Thoracic aorta (tissue), 2 donors: ENCODE measurements around the gene DISP3. TPM values are rescaled to one million over a fixed set of nuclear protein-coding genes. Genes with fewer than 3 reads are reported as not detected.

Source experiments
- ATAC-seq: fragments of 150-250 bp; one replicate; pipeline ENCODE4 v1.8.0; 2017; ENCODE audit warnings: low read depth; ENCODE audit not compliant: insufficient number of reproducible peaks, low FRiP score
- DNase-seq: peaks from one replicate; pipeline ENCODE4 v3.0.0-alpha.2; 2020; ENCODE audit warnings: low spot score
- H3K27ac ChIP-seq, 2 donors: fragments of 200-600 bp; sonication (generic); 1 replicate in 1 of 2; 2 replicates in 1 of 2; pipeline ENCODE4 v1.5.1; 2016; ENCODE audit warnings: mild to moderate bottlenecking in 2 of 2, moderate library complexity in 2 of 2
- H3K27me3 ChIP-seq: fragments of 200-600 bp; sonication (generic); replicated peaks from 2 replicates; pipeline ENCODE4 v1.6.0; 2016; ENCODE audit warnings: mild to moderate bottlenecking; ENCODE audit not compliant: insufficient read depth
- H3K36me3 ChIP-seq: fragments of 200-600 bp; sonication (generic); one replicate; pipeline ENCODE4 v1.5.1; 2016
- H3K4me1 ChIP-seq, 2 donors: fragments of 200-600 bp; sonication (generic); 1 replicate in 1 of 2; 2 replicates in 1 of 2; pipeline versions ENCODE4 v1.5.1 to v1.6.0; 2016; ENCODE audit warnings: low read depth in 2 of 2, mild to moderate bottlenecking in 1 of 2; ENCODE audit not compliant: control insufficient read depth in 1 of 2
- H3K4me3 ChIP-seq: fragments of 200-600 bp; sonication (generic); 2 replicates; pipeline ENCODE4 v1.5.1; 2016; ENCODE audit warnings: mild to moderate bottlenecking
- H3K9me3 ChIP-seq: fragments of 200-600 bp; sonication (generic); 2 replicates; pipeline ENCODE4 v1.5.1; 2016
- CTCF ChIP-seq: fragments of 200-600 bp; sonication (generic); IDR thresholded peaks from one replicate; pipeline ENCODE4 v1.5.1; 2019; ENCODE audit warnings: antibody characterized with exemption
- total RNA-seq, 2 donors: library from RNA; depleted of rRNA; stranded (reverse); fragments of >200 nt; gene quantifications; one replicate each; pipeline versions ENCODE4 v1.1.0 to v1.2.3, GENCODE V29; 2016

DISP3 gene
- total RNA-seq, 2 donors from 2014 or later: not detected

GRCh38 chr1:11527541-11528452, 48.8 kb downstream of the DISP3 start:
- no peaks in the 10 kb centered on the region for H3K36me3 ChIP-seq
- H3K27me3 ChIP-seq: no peaks in the 10 kb centered on the region
- H3K9me3 ChIP-seq: no peaks in the 10 kb centered on the region
- H3K27ac ChIP-seq: no peak overlapping the region
- ATAC-seq (no peak), DNase-seq (no peak)
- no peaks in the 10 kb centered on the region for H3K4me1 ChIP-seq
- TF ChIP-seq CTCF: no peak
- no peak overlapping the region for H3K4me3 ChIP-seq

GRCh38 chr1:11528611-11529261, 49.8 kb downstream of the DISP3 start:
- TF ChIP-seq CTCF: no peak
- DNase-seq (no peak), ATAC-seq (no peak)

GRCh38 chr1:11529330-11529729, 50.4 kb downstream of the DISP3 start:
- ATAC-seq (no peak), DNase-seq (no peak)
- H3K9me3 ChIP-seq: no peaks in the 10 kb centered on the region
- no peak for TF ChIP-seq CTCF
- H3K4me3 ChIP-seq: no peak overlapping the region
- H3K27me3 ChIP-seq: no peaks in the 10 kb centered on the region
- H3K27ac ChIP-seq: no peak overlapping the region
- no peaks in the 10 kb centered on the region for H3K36me3 ChIP-seq
- no peaks in the 10 kb centered on the region for H3K4me1 ChIP-seq

More at GRCh38 chr1:11528611-11529261, 49.8 kb downstream of the DISP3 start:
- H3K36me3 ChIP-seq: no peaks in the 10 kb centered on the region
- no peaks in the 10 kb centered on the region for H3K4me1 ChIP-seq
- H3K27ac ChIP-seq: no peak overlapping the region
- H3K9me3 ChIP-seq: no peaks in the 10 kb centered on the region
- no peaks in the 10 kb centered on the region for H3K27me3 ChIP-seq
- no peak overlapping the region for H3K4me3 ChIP-seq

GRCh38 chr1:11529763-11530730, 51.1 kb downstream of the DISP3 start:
- H3K27ac ChIP-seq: no peak overlapping the region
- H3K36me3 ChIP-seq: no peaks in the 10 kb centered on the region
- DNase-seq: no peak
- ATAC-seq: no peak
- H3K4me3 ChIP-seq: no peak overlapping the region
- no peak for TF ChIP-seq CTCF
- H3K9me3 ChIP-seq: no peaks in the 10 kb centered on the region
- no peaks in the 10 kb centered on the region for H3K4me1 ChIP-seq
- H3K27me3 ChIP-seq: no peaks in the 10 kb centered on the region
